Fibroblast of skin of abdomen (primary cell): ENCODE data around the gene FAM168A.
"Not testable (repeated sequence)": the region's sequence is repeated elsewhere in the genome, so short reads cannot be mapped to it uniquely, and the experiment has no call there.

ENCODE experiments used
- DNase-seq: peaks from one replicate; pipeline ENCODE4 v3.0.0-alpha.2; 2013

FAM168A gene

GRCh38 chr11:73592640-73593039, 5.3 kb downstream of the FAM168A start:
- DNase-seq, result no peak

- DNase-seq, result no peak
Observed at GRCh38 chr11:73591743-73592142, 6.2 kb downstream of the FAM168A start.

- DNase-seq, result no peak
Observed at GRCh38 chr11:73590991-73591390, 6.9 kb downstream of the FAM168A start.

GRCh38 chr11:73586791-73587190, 11.1 kb downstream of the FAM168A start:
- DNase-seq, result no peak

GRCh38 chr11:73585834-73586575, 11.9 kb downstream of the FAM168A start:
- DNase-seq, result peak; percentile 71

- no peak for DNase-seq
Observed at GRCh38 chr11:73584831-73585230, 13.1 kb downstream of the FAM168A start.

GRCh38 chr11:73582653-73583052, 15.3 kb downstream of the FAM168A start:
- DNase-seq, result no peak

- not testable (repeated sequence) for DNase-seq
Observed at GRCh38 chr11:73580749-73581148, 17.2 kb downstream of the FAM168A start.

- no peak for DNase-seq
Observed at GRCh38 chr11:73579641-73580434, 18.1 kb downstream of the FAM168A start.

GRCh38 chr11:73578592-73579185, 19.2 kb downstream of the FAM168A start:
- DNase-seq, result peak; percentile 4

GRCh38 chr11:73577496-73577917, 20.4 kb downstream of the FAM168A start:
- peak; percentile 70 for DNase-seq

- DNase-seq, result no peak
Observed at GRCh38 chr11:73576185-73576614, 21.7 kb downstream of the FAM168A start.

- DNase-seq, result not testable (repeated sequence)
Observed at GRCh38 chr11:73571982-73572381, 25.9 kb downstream of the FAM168A start.

GRCh38 chr11:73570415-73571114, 27.3 kb downstream of the FAM168A start:
- peak; percentile 33 for DNase-seq

- DNase-seq, result no peak
Observed at GRCh38 chr11:73566977-73567755, 30.7 kb downstream of the FAM168A start.

GRCh38 chr11:73566422-73566821, 31.5 kb downstream of the FAM168A start:
- no peak for DNase-seq

GRCh38 chr11:73565804-73566203, 32.1 kb downstream of the FAM168A start:
- no peak for DNase-seq

- no peak for DNase-seq
Observed at GRCh38 chr11:73564903-73565302, 33.0 kb downstream of the FAM168A start.

GRCh38 chr11:73563539-73564200, 34.2 kb downstream of the FAM168A start:
- no peak for DNase-seq

- DNase-seq, result no peak
Observed at GRCh38 chr11:73559743-73560142, 38.2 kb downstream of the FAM168A start.

GRCh38 chr11:73556966-73557365, 40.9 kb downstream of the FAM168A start:
- DNase-seq, result no peak
